ENCODE data around the gene MICAL3. TPM values are rescaled to one million over a fixed set of nuclear protein-coding genes. Genes with fewer than 3 reads are reported as not detected.

Gene MICAL3
- total and polyA plus RNA-seq, 2 of the 8 experiments (the other 6 are each of a cell fraction or from before 2014, with no cell fraction given), result 8.3 to 41.8 TPM

GRCh38 chr22:17873116-17873515, 151.2 kb downstream of the MICAL3 start (continued):
- TF ChIP-seq, protein P1, sequence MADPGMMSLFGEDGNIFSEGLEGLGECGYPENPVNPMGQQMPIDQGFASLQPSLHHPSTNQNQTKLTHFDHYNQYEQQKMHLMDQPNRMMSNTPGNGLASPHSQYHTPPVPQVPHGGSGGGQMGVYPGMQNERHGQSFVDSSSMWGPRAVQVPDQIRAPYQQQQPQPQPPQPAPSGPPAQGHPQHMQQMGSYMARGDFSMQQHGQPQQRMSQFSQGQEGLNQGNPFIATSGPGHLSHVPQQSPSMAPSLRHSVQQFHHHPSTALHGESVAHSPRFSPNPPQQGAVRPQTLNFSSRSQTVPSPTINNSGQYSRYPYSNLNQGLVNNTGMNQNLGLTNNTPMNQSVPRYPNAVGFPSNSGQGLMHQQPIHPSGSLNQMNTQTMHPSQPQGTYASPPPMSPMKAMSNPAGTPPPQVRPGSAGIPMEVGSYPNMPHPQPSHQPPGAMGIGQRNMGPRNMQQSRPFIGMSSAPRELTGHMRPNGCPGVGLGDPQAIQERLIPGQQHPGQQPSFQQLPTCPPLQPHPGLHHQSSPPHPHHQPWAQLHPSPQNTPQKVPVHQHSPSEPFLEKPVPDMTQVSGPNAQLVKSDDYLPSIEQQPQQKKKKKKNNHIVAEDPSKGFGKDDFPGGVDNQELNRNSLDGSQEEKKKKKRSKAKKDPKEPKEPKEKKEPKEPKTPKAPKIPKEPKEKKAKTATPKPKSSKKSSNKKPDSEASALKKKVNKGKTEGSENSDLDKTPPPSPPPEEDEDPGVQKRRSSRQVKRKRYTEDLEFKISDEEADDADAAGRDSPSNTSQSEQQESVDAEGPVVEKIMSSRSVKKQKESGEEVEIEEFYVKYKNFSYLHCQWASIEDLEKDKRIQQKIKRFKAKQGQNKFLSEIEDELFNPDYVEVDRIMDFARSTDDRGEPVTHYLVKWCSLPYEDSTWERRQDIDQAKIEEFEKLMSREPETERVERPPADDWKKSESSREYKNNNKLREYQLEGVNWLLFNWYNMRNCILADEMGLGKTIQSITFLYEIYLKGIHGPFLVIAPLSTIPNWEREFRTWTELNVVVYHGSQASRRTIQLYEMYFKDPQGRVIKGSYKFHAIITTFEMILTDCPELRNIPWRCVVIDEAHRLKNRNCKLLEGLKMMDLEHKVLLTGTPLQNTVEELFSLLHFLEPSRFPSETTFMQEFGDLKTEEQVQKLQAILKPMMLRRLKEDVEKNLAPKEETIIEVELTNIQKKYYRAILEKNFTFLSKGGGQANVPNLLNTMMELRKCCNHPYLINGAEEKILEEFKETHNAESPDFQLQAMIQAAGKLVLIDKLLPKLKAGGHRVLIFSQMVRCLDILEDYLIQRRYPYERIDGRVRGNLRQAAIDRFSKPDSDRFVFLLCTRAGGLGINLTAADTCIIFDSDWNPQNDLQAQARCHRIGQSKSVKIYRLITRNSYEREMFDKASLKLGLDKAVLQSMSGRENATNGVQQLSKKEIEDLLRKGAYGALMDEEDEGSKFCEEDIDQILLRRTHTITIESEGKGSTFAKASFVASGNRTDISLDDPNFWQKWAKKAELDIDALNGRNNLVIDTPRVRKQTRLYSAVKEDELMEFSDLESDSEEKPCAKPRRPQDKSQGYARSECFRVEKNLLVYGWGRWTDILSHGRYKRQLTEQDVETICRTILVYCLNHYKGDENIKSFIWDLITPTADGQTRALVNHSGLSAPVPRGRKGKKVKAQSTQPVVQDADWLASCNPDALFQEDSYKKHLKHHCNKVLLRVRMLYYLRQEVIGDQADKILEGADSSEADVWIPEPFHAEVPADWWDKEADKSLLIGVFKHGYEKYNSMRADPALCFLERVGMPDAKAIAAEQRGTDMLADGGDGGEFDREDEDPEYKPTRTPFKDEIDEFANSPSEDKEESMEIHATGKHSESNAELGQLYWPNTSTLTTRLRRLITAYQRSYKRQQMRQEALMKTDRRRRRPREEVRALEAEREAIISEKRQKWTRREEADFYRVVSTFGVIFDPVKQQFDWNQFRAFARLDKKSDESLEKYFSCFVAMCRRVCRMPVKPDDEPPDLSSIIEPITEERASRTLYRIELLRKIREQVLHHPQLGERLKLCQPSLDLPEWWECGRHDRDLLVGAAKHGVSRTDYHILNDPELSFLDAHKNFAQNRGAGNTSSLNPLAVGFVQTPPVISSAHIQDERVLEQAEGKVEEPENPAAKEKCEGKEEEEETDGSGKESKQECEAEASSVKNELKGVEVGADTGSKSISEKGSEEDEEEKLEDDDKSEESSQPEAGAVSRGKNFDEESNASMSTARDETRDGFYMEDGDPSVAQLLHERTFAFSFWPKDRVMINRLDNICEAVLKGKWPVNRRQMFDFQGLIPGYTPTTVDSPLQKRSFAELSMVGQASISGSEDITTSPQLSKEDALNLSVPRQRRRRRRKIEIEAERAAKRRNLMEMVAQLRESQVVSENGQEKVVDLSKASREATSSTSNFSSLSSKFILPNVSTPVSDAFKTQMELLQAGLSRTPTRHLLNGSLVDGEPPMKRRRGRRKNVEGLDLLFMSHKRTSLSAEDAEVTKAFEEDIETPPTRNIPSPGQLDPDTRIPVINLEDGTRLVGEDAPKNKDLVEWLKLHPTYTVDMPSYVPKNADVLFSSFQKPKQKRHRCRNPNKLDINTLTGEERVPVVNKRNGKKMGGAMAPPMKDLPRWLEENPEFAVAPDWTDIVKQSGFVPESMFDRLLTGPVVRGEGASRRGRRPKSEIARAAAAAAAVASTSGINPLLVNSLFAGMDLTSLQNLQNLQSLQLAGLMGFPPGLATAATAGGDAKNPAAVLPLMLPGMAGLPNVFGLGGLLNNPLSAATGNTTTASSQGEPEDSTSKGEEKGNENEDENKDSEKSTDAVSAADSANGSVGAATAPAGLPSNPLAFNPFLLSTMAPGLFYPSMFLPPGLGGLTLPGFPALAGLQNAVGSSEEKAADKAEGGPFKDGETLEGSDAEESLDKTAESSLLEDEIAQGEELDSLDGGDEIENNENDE (IDR thresholded peaks at IDR 0.05; ENCODE audit: insufficient replicate concordance, low read length), result no peak
- TF ChIP-seq KDM1A (IDR thresholded peaks at IDR 0.05; ENCODE audit: borderline replicate concordance, low read length) (no peak), E2F6 (IDR thresholded peaks at IDR 0.05) (no peak), RNF2 (IDR thresholded peaks at IDR 0.05; ENCODE audit: borderline replicate concordance, low read depth, low read length, missing control alignments, poor library complexity, severe bottlenecking) (no peak), GABPA (IDR thresholded peaks at IDR 0.05; ENCODE audit: borderline replicate concordance, insufficient read depth, low read length) (no peak), ATF3 (IDR thresholded peaks at IDR 0.05; ENCODE audit: insufficient read depth, low read depth, low read length) (no peak), YY1 (IDR thresholded peaks at IDR 0.05; ENCODE audit: low read depth, low read length) (no peak), KDM5A (IDR thresholded peaks at IDR 0.05; ENCODE audit: low read length) (no peak)
